B cell (primary cell): Measurements from ENCODE around the gene MAGEB6B. TPM values are rescaled to one million over a fixed set of nuclear protein-coding genes. Genes with fewer than 3 reads are reported as not detected.

Experiments
- ATAC-seq: fragments of 200-7000 bp; cut with Tn5 transposase; one replicate; pipeline ENCODE4 v1.10.0; 2021; ENCODE audit warnings: low read depth, mild to moderate bottlenecking, moderate number of reproducible peaks, moderate library complexity
- CTCF ChIA-PET: fragments of 350-600 bp; sonication (Branson Sonifier 250); formaldehyde crosslinking; loops from one replicate; lab custom pipeline; 2021; ENCODE audit warnings: antibody characterized with exemption, inconsistent platforms; lab: Charles Lee
- POLR2A ChIA-PET: fragments of 350-600 bp; sonication (Branson Sonifier 250); formaldehyde crosslinking; loops from one replicate; lab custom pipeline; 2021; ENCODE audit warnings: antibody characterized with exemption; lab: Charles Lee
- DNase-seq: peaks from one replicate; pipeline ENCODE4 v3.0.0; 2013
- H2AFZ ChIP-seq: 2 replicates; pipeline ENCODE4 v1.6.1; 2012; ENCODE audit warnings: mild to moderate bottlenecking, low read depth, low read length; ENCODE audit not compliant: insufficient read depth, poor library complexity, severe bottlenecking
- H3K27ac ChIP-seq, 2 donors: 1 replicate in 1 of 2; 2 replicates in 1 of 2; pipeline ENCODE4 v1.5.1; 2012 to 2013; ENCODE audit warnings: low read length in 2 of 2, mild to moderate bottlenecking in 2 of 2, moderate library complexity in 1 of 2
- H3K27me3 ChIP-seq, 4 experiments: fragments of 200-600 bp in 1 of 4; sonication (generic) in 1 of 4; replicated peaks in 1 of 4; 1 replicate in 2 of 4; 2 replicates in 2 of 4; pipeline versions ENCODE4 v1.6.1 to v1.7.0; 2013 to 2016; ENCODE audit warnings: low read length in 3 of 4, mild to moderate bottlenecking in 2 of 4, mixed read lengths in 1 of 4, moderate library complexity in 1 of 4; ENCODE audit not compliant: insufficient read depth in 4 of 4, control insufficient read depth in 3 of 4; ENCODE audit errors: control extremely low read depth in 1 of 4
- H3K36me3 ChIP-seq, 2 experiments: replicated peaks in 1 of 2; 1 replicate in 1 of 2; 2 replicates in 1 of 2; pipeline versions ENCODE4 v1.6.1 to v1.7.1; 2013; ENCODE audit warnings: low read length in 1 of 2; ENCODE audit not compliant: insufficient read depth in 2 of 2, control insufficient read depth in 1 of 2; ENCODE audit errors: control extremely low read depth in 1 of 2, extremely low read depth in 1 of 2
- H3K4me1 ChIP-seq, 2 donors: fragments of 200-600 bp in 1 of 2; sonication (generic) in 1 of 2; 1 replicate in 1 of 2; 2 replicates in 1 of 2; pipeline versions ENCODE4 v1.5.1 to v1.6.1; 2013 to 2017; ENCODE audit warnings: low read length in 2 of 2; ENCODE audit not compliant: control insufficient read depth in 2 of 2, insufficient read depth in 2 of 2
- H3K4me2 ChIP-seq: replicated peaks from 2 replicates; pipeline ENCODE3; 2012; ENCODE audit warnings: mild to moderate bottlenecking, low read depth, low read length; ENCODE audit not compliant: poor library complexity, severe bottlenecking
- H3K4me3 ChIP-seq, 5 experiments: fragments of 200-600 bp in 1 of 5; sonication (generic) in 1 of 5; 1 replicate in 3 of 5; 2 replicates in 2 of 5; pipeline versions ENCODE4 v1.5.1 to v1.7.0; 2011 to 2016; ENCODE audit warnings: low read length in 4 of 5, mild to moderate bottlenecking in 4 of 5, low read depth in 2 of 5, control low read depth in 1 of 5, moderate library complexity in 1 of 5; ENCODE audit not compliant: insufficient read depth in 1 of 5; ENCODE audit errors: control extremely low read depth in 1 of 5, extremely low read depth in 1 of 5
- H3K79me2 ChIP-seq: fragments of 200-600 bp; sonication (generic); one replicate; pipeline ENCODE4 v1.6.0; 2016; ENCODE audit warnings: low read length; ENCODE audit not compliant: control insufficient read depth, insufficient read depth
- H3K9ac ChIP-seq: fragments of 200-600 bp; sonication (generic); 2 replicates; pipeline ENCODE4 v1.6.1; 2017; ENCODE audit warnings: mild to moderate bottlenecking, low read length, moderate library complexity
- H3K9me3 ChIP-seq, 3 donors: one replicate each; pipeline versions ENCODE4 v1.6.1 to v1.7.1; 2013; ENCODE audit warnings: low read length in 2 of 3; ENCODE audit not compliant: control insufficient read depth in 2 of 3, insufficient read depth in 1 of 3; ENCODE audit errors: control extremely low read depth in 1 of 3
- H4K20me1 ChIP-seq: 2 replicates; pipeline ENCODE4 v1.6.0; 2012; ENCODE audit warnings: mild to moderate bottlenecking, low read length; ENCODE audit not compliant: insufficient read depth, control insufficient read depth, poor library complexity, severe bottlenecking
- H3K27ac Mint-ChIP-seq: one replicate; pipeline ENCODE4 v1.8.0; 2021; ENCODE audit warnings: mixed read lengths
- H3K27me3 Mint-ChIP-seq: one replicate; pipeline ENCODE4 v1.8.0; 2021; ENCODE audit warnings: mixed read lengths
- H3K4me1 Mint-ChIP-seq: one replicate; pipeline ENCODE4 v1.8.0; 2021; ENCODE audit warnings: mixed read lengths
- H3K4me3 Mint-ChIP-seq: one replicate; pipeline ENCODE4 v1.8.0; 2021; ENCODE audit warnings: mixed read lengths
- H3K9me3 Mint-ChIP-seq: one replicate; pipeline ENCODE4 v1.8.0; 2022; ENCODE audit warnings: mixed read lengths; ENCODE audit not compliant: insufficient read depth
- CTCF ChIP-seq: fragments of 200-600 bp; IDR thresholded peaks from one replicate; pipeline ENCODE4 v1.8.0; 2022; ENCODE audit warnings: antibody characterized with exemption, mild to moderate bottlenecking
- EZH2 ChIP-seq: IDR thresholded peaks from 2 replicates; pipeline ENCODE4 v1.6.1; 2012; ENCODE audit warnings: borderline replicate concordance, low read depth, mild to moderate bottlenecking, moderate library complexity, low read length; ENCODE audit not compliant: insufficient read depth, poor library complexity, severe bottlenecking
- WGBS: methylation state at CpG from one replicate; pipeline ENCODE4 v1.1.5; 2013; ENCODE audit warnings: missing lambda C conversion rate; ENCODE audit not compliant: insufficient coverage; 5-methylcytosine and 5-hydroxymethylcytosine counted together
- intact Hi-C: fragments of 100-400 bp; cut with micrococcal nuclease; formaldehyde crosslinking; loops from one replicate; pipeline ENCODE4 v1.10.0; 2022
- polyA plus RNA-seq: library from polyadenylated mRNA; depleted of rRNA; stranded (reverse); fragments of >200 nt; gene quantifications from 2 replicates; pipeline ENCODE4 v1.2.3, GENCODE V29; 2012
- total RNA-seq, 2 donors: library from RNA; stranded (reverse); fragments of 120-200 nt in 1 of 2; gene quantifications; 1 replicate in 1 of 2; 2 replicates in 1 of 2; pipeline versions ENCODE4 v1.2.3 to v1.2.4, GENCODE V29; 2013 to 2022

The MAGEB6B gene
- total and polyA plus RNA-seq, 2 donors (not counting 1 experiment from before 2014, with no cell fraction given) = not detected

- no peaks in the 10 kb centered on the region for H3K4me1 Mint-ChIP-seq
- Histone ChIP-seq H3K36me3 (no peaks in the 10 kb centered on the region), H3K27ac (no peak overlapping the region), H3K4me2 (no peak overlapping the region), H3K4me3 (no peak overlapping the region), H3K27me3 (no peaks in the 10 kb centered on the region), H2AFZ (no peak overlapping the region), H3K4me1 (no peaks in the 10 kb centered on the region), H4K20me1 (no peaks in the 10 kb centered on the region), H3K79me2 (no peaks in the 10 kb centered on the region), H3K9me3 (no peaks in the 10 kb centered on the region), H3K9ac (no peak overlapping the region)
- POLR2A ChIA-PET = no interaction called here
- no peak overlapping the region for H3K4me3 Mint-ChIP-seq
- WGBS = no CpG with 5 or more reads among the region's 2 CpGs
- no peaks in the 10 kb centered on the region for H3K9me3 Mint-ChIP-seq
- ATAC-seq = no peak
- CTCF ChIA-PET = no interaction called here
- no peaks in the 10 kb centered on the region for H3K27me3 Mint-ChIP-seq
- DNase-seq = no peak
- TF ChIP-seq CTCF (no peak), EZH2 (no peak)
- intact Hi-C loops = no loop called here
- no peak overlapping the region for H3K27ac Mint-ChIP-seq
Measured at GRCh38 chrX:26146024-26146423, 14.4 kb upstream of the MAGEB6B start.

- WGBS = 86% methylated on average over 13 of the region's 17 CpGs
- H3K79me2 ChIP-seq = no peaks in the 10 kb centered on the region
- no peak for TF ChIP-seq EZH2
- TF ChIP-seq CTCF = no peak
- H3K9me3 ChIP-seq = peaks cover 0 to 4% (median 0%) of the 10 kb centered on the region in 3 donors
- no peak within 1 kb of the TSS for H3K4me2 ChIP-seq
- no peak within 1 kb of the TSS for H3K9ac ChIP-seq
- H3K27me3 ChIP-seq = no peaks in the 10 kb centered on the region
- DNase-seq (no peak), ATAC-seq (no peak)
- no peaks in the 10 kb centered on the region for H3K36me3 ChIP-seq
- Mint-ChIP-seq H3K4me1 (no peaks in the 10 kb centered on the region), H3K4me3 (no peak within 1 kb of the TSS), H3K27me3 (no peaks in the 10 kb centered on the region), H3K9me3 (no peaks in the 10 kb centered on the region), H3K27ac (no peak within 1 kb of the TSS)
- ChIA-PET CTCF (no interaction called here), POLR2A (no interaction called here)
- H3K27ac ChIP-seq = no peak within 1 kb of the TSS
- H4K20me1 ChIP-seq = no peaks in the 10 kb centered on the region
- H3K4me1 ChIP-seq = no peaks in the 10 kb centered on the region
- no peak within 1 kb of the TSS for H3K4me3 ChIP-seq
- intact Hi-C loops = no loop called here
- no peak within 1 kb of the TSS for H2AFZ ChIP-seq
Measured at GRCh38 chrX:26192204-26192603, 31.8 kb downstream of the MAGEB6B start, which contains the start of gene MAGEB6. TSS of gene MAGEB6 (plus strand) at chrX:26192440. CDS start at chrX:26193847, 1,407 bp downstream.
